SK-N-SH (cell line): ENCODE measurements around the gene SSBP2. TPM values are rescaled to one million over a fixed set of nuclear protein-coding genes. Genes with fewer than 3 reads are reported as not detected.

Experiments
- CTCF ChIA-PET: fragments of 300-600, 350-600 bp; formaldehyde crosslinking; extraction: SDS; loops from one replicate; lab custom pipeline; 2021; lab: Yijun Ruan, JAX
- POLR2A ChIA-PET: fragments of 350-600 bp; sonication (Branson Sonifier 250); formaldehyde crosslinking; extraction: SDS; loops from one replicate; lab custom pipeline; 2020; ENCODE audit warnings: antibody characterized with exemption, inconsistent platforms; lab: Yijun Ruan, JAX
- DNase-seq: peaks from one replicate; pipeline ENCODE4 v3.0.0; 2012
- H2AFZ ChIP-seq: fragments of 200-600 bp; sonication (generic); 2 replicates; pipeline ENCODE4 v1.8.1; 2016; ENCODE audit warnings: antibody characterized with exemption, mild to moderate bottlenecking, low read depth
- H3F3A ChIP-seq: fragments of 200-600 bp; sonication (generic); replicated peaks from 2 replicates; pipeline ENCODE3; 2016; ENCODE audit warnings: antibody characterized with exemption, mild to moderate bottlenecking; ENCODE audit not compliant: insufficient read depth
- H3K27ac ChIP-seq, 2 experiments: fragments of 200-500 bp in 1 of 2; fragments of 200-600 bp in 1 of 2; sonication (Bioruptor generic) in 1 of 2; sonication (generic), shearing (Covaris generic) in 1 of 2; 2 replicates each; pipeline versions ENCODE4 v1.5.1 to v1.6.1; 2014 to 2016; ENCODE audit warnings: low read depth in 2 of 2, inconsistent platforms in 1 of 2, low read length in 1 of 2, mild to moderate bottlenecking in 1 of 2, mixed read lengths in 1 of 2
- H3K27me3 ChIP-seq: fragments of 200-600 bp; sonication (generic), shearing (Covaris generic); 2 replicates; pipeline ENCODE4 v1.6.1; 2016; ENCODE audit warnings: mixed run types; ENCODE audit not compliant: insufficient read depth
- H3K36me3 ChIP-seq, 2 experiments: fragments of 200-500 bp in 1 of 2; fragments of 200-600 bp in 1 of 2; sonication (Bioruptor generic) in 1 of 2; sonication (generic) in 1 of 2; replicated peaks in 1 of 2; 2 replicates each; pipeline versions ENCODE3 to v1.5.1; 2014 to 2016; ENCODE audit warnings: low read length in 1 of 2, mild to moderate bottlenecking in 1 of 2; ENCODE audit not compliant: insufficient read depth in 2 of 2, control insufficient read depth in 1 of 2
- H3K4me1 ChIP-seq, 2 experiments: fragments of 200-500 bp in 1 of 2; fragments of 200-600 bp in 1 of 2; sonication (Bioruptor generic) in 1 of 2; sonication (generic), shearing (Covaris generic) in 1 of 2; 2 replicates each; pipeline versions ENCODE4 v1.5.1 to v1.6.1; 2014 to 2016; ENCODE audit warnings: low read depth in 1 of 2, low read length in 1 of 2, mixed run types in 1 of 2; ENCODE audit not compliant: insufficient read depth in 2 of 2, control insufficient read depth in 1 of 2
- H3K4me2 ChIP-seq: fragments of 200-600 bp; sonication (generic), shearing (Covaris generic); 2 replicates; pipeline ENCODE4 v1.6.1; 2017; ENCODE audit warnings: mixed run types
- H3K4me3 ChIP-seq, 2 experiments: fragments of 200-500 bp in 1 of 2; fragments of 200-600 bp in 1 of 2; sonication (Bioruptor generic) in 1 of 2; sonication (generic), shearing (Covaris generic) in 1 of 2; 2 replicates each; pipeline versions ENCODE4 v1.5.1 to v1.8.1; 2014 to 2016; ENCODE audit warnings: low read depth in 2 of 2, inconsistent platforms in 1 of 2, low read length in 1 of 2, mild to moderate bottlenecking in 1 of 2, mixed read lengths in 1 of 2, moderate library complexity in 1 of 2
- H3K79me2 ChIP-seq: fragments of 200-600 bp; sonication (generic); 2 replicates; pipeline ENCODE4 v1.8.1; 2017; ENCODE audit warnings: mild to moderate bottlenecking; ENCODE audit not compliant: insufficient read depth
- H3K9ac ChIP-seq: fragments of 200-600 bp; sonication (generic); 2 replicates; pipeline ENCODE4 v1.6.1; 2017; ENCODE audit warnings: mixed run types
- H3K9me2 ChIP-seq: fragments of 200-600 bp; sonication (generic); 2 replicates; pipeline ENCODE4 v1.6.1; 2017; ENCODE audit warnings: mixed run types
- H3K9me3 ChIP-seq: fragments of 200-600 bp; sonication (generic); 2 replicates; pipeline ENCODE4 v1.6.1; 2017; ENCODE audit warnings: mixed run types, mild to moderate bottlenecking, moderate library complexity
- H4K20me1 ChIP-seq: fragments of 200-600 bp; sonication (generic); 2 replicates; pipeline ENCODE4 v1.6.1; 2017; ENCODE audit warnings: mild to moderate bottlenecking, mixed run types; ENCODE audit not compliant: insufficient read depth
- CTCF ChIP-seq: fragments of 200-600 bp; sonication (generic); IDR thresholded peaks from 2 replicates; pipeline ENCODE4 v1.6.1; 2017; ENCODE audit warnings: antibody characterized with exemption, mild to moderate bottlenecking, moderate library complexity
- ELF1 ChIP-seq: IDR thresholded peaks from 2 replicates; pipeline ENCODE4 v1.4.0; 2012
- FOSL2 ChIP-seq: IDR thresholded peaks from 2 replicates; pipeline ENCODE4 v1.4.0; 2012; ENCODE audit warnings: low read depth, mild to moderate bottlenecking, moderate library complexity, borderline replicate concordance
- FOXJ3 ChIP-seq: sonication (generic); formaldehyde crosslinking; IDR thresholded peaks from 2 replicates; pipeline ENCODE4 v1.5.1; 2020; ENCODE audit warnings: mild to moderate bottlenecking, missing genetic modification reagents
- FOXM1 ChIP-seq: IDR thresholded peaks from 2 replicates; pipeline ENCODE4 v1.4.0; 2012; ENCODE audit warnings: low read depth, mild to moderate bottlenecking
- GABPA ChIP-seq: IDR thresholded peaks from 2 replicates; pipeline ENCODE4 v1.4.0; 2012; ENCODE audit warnings: low read depth, mild to moderate bottlenecking
- GATA2 ChIP-seq: sonication (generic); formaldehyde crosslinking; IDR thresholded peaks from 2 replicates; pipeline ENCODE4 v1.5.0; 2020; ENCODE audit warnings: mild to moderate bottlenecking, missing genetic modification reagents
- MEF2A ChIP-seq: IDR thresholded peaks from 2 replicates; pipeline ENCODE4 v1.4.0; 2012; ENCODE audit warnings: low read depth, borderline replicate concordance
- NRF1 ChIP-seq: IDR thresholded peaks from 2 replicates; pipeline ENCODE4 v1.6.1; 2012; ENCODE audit warnings: low read depth, mild to moderate bottlenecking, low read length
- PBX3 ChIP-seq: IDR thresholded peaks from 2 replicates; pipeline ENCODE4; 2012
- POLR2AphosphoS5 ChIP-seq: IDR thresholded peaks from 2 replicates; pipeline ENCODE4 v1.6.1; 2012; ENCODE audit warnings: low read depth, low read length
- REST ChIP-seq: IDR thresholded peaks from 2 replicates; pipeline ENCODE4 v1.6.1; 2012; ENCODE audit warnings: mild to moderate bottlenecking, low read depth, low read length, moderate library complexity
- RFX5 ChIP-seq: IDR thresholded peaks from 2 replicates; pipeline ENCODE4 v1.6.1; 2012; ENCODE audit warnings: mild to moderate bottlenecking, improper control_type of control experiment, low read length
- RXRA ChIP-seq: IDR thresholded peaks from 2 replicates; pipeline ENCODE4 v1.4.0; 2012; ENCODE audit warnings: low read depth, mild to moderate bottlenecking, borderline replicate concordance
- SMC3 ChIP-seq: IDR thresholded peaks from 2 replicates; pipeline ENCODE4 v1.6.1; 2012; ENCODE audit warnings: low read depth, low read length, improper control_type of control experiment
- TAF1 ChIP-seq: IDR thresholded peaks from 2 replicates; pipeline ENCODE4 v1.6.1; 2012; ENCODE audit warnings: low read depth, mild to moderate bottlenecking, low read length, moderate library complexity, borderline replicate concordance
- TCF12 ChIP-seq: IDR thresholded peaks from 2 replicates; pipeline ENCODE4 v1.4.0; 2012
- TEAD4 ChIP-seq: IDR thresholded peaks from 2 replicates; pipeline ENCODE4 v1.4.0; 2012; ENCODE audit warnings: mild to moderate bottlenecking, borderline replicate concordance; ENCODE audit not compliant: insufficient read depth
- YY1 ChIP-seq: IDR thresholded peaks from 2 replicates; pipeline ENCODE4 v1.4.0; 2012; ENCODE audit warnings: low read depth, mild to moderate bottlenecking
- WGBS: methylation state at CpG from one replicate; pipeline ENCODE4 v1.1.6; 2017; ENCODE audit warnings: low lambda C conversion rate; 5-methylcytosine and 5-hydroxymethylcytosine counted together
- polyA plus RNA-seq, 3 experiments: library from polyadenylated mRNA; depleted of rRNA; stranded (reverse); fragments of >200 nt; gene quantifications; 2 replicates each; pipeline ENCODE4 v1.2.3, GENCODE V29; 2012
- TF ChIP-seq, protein P1 (sequence below): IDR thresholded peaks from 2 replicates; pipeline ENCODE4 v1.4.0; 2012; ENCODE audit warnings: low read depth, borderline replicate concordance
- TF ChIP-seq, protein P2 (sequence below): IDR thresholded peaks from 2 replicates; pipeline ENCODE4 v1.4.0; 2012; ENCODE audit warnings: low read depth, borderline replicate concordance
- TF ChIP-seq, protein P3 (sequence below): IDR thresholded peaks from 2 replicates; pipeline ENCODE4 v1.4.0; 2012; ENCODE audit warnings: low read depth

The SSBP2 gene
- polyA plus RNA-seq (2012; rRNA removed): 35.3 and 52.2 TPM in 2 replicates
- 39.7 and 44.1 TPM in 2 replicates for polyA plus RNA-seq (2012; cell fraction: cytosol; rRNA removed)
- 30.8 and 42.2 TPM in 2 replicates for polyA plus RNA-seq (2012; cell fraction: nucleus; rRNA removed)

GRCh38 chr5:81751009-81751835 is at the start of gene SSBP2:
Gene SSBP2, minus strand, starts transcription at chr5:81751097. Its CDS starts 55 bp downstream, at chr5:81751042.
- DNase-seq: peak; percentile 97
- CTCF ChIA-PET: interaction anchor here (0.6 to 4.0 kb wide), 21 partner anchors 9 to 474 kb away, joined by 3 to 56 read pairs (median 4); no protein-coding TSS in a partner anchor
- H3K36me3 ChIP-seq: no peaks in the 10 kb centered on the region
- peaks cover 10 to 15% of the 10 kb centered on the region in 2 experiments; a peak in 3 of 4 replicates for H3K4me1 ChIP-seq
- peaks cover 3% of the 10 kb centered on the region; the same call in 1 of the 2 replicates for H4K20me1 ChIP-seq
- H3K9ac ChIP-seq: peak within 1 kb of the TSS; percentile 77
- no peaks in the 10 kb centered on the region for H3K9me3 ChIP-seq
- H3K4me3 ChIP-seq: peak within 1 kb of the TSS; percentile 73
- peak within 1 kb of the TSS; percentile 82 for H3K4me2 ChIP-seq
- H2AFZ ChIP-seq: peak within 1 kb of the TSS; percentile 83
- WGBS: 2% methylated on average over 38 of the region's 73 CpGs
- H3K9me2 ChIP-seq: no peaks in the 10 kb centered on the region
- POLR2A ChIA-PET: interaction anchor here (0.7 to 2.9 kb wide), 10 partner anchors 28 to 414 kb away, joined by 3 to 97 read pairs (median 5); partner anchors contain the start of gene ATG10
- peak within 1 kb of the TSS; percentile 80 to 95 for H3K27ac ChIP-seq
- H3K27me3 ChIP-seq: no peaks in the 10 kb centered on the region
- no peaks in the 10 kb centered on the region; the same call in none of the 2 replicates for H3K79me2 ChIP-seq
- H3F3A ChIP-seq: peaks cover 4% of the 10 kb centered on the region
- TF ChIP-seq YY1 (peak; percentile 66; the same call in 1 of the 2 replicates), RXRA (peak; percentile 78; the same call in 1 of the 2 replicates), FOSL2 (peak; percentile 33; the same call in 1 of the 2 replicates), PBX3 (peak; percentile 98), MEF2A (peak; percentile 68; the same call in 1 of the 2 replicates), NRF1 (no peak), SMC3 (peak; percentile 61), TCF12 (peak; percentile 86), CTCF (no peak), GATA2 (no peak; the same call in 1 of the 2 replicates), ELF1 (peak; percentile 71), FOXJ3 (CRISPR knock-in tag) (peak; percentile 92), GABPA (no peak), RFX5 (peak; percentile 72), TEAD4 (peak; percentile 77), TAF1 (peak; percentile 91), FOXM1 (peak; percentile 61), POLR2AphosphoS5 (peak; percentile 73; the same call in 1 of the 2 replicates), REST (peak; percentile 80)
- TF ChIP-seq, protein P1, sequence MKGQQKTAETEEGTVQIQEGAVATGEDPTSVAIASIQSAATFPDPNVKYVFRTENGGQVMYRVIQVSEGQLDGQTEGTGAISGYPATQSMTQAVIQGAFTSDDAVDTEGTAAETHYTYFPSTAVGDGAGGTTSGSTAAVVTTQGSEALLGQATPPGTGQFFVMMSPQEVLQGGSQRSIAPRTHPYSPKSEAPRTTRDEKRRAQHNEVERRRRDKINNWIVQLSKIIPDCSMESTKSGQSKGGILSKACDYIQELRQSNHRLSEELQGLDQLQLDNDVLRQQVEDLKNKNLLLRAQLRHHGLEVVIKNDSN: peak; percentile 50; the same call in 1 of the 2 replicates
- TF ChIP-seq, protein P2, sequence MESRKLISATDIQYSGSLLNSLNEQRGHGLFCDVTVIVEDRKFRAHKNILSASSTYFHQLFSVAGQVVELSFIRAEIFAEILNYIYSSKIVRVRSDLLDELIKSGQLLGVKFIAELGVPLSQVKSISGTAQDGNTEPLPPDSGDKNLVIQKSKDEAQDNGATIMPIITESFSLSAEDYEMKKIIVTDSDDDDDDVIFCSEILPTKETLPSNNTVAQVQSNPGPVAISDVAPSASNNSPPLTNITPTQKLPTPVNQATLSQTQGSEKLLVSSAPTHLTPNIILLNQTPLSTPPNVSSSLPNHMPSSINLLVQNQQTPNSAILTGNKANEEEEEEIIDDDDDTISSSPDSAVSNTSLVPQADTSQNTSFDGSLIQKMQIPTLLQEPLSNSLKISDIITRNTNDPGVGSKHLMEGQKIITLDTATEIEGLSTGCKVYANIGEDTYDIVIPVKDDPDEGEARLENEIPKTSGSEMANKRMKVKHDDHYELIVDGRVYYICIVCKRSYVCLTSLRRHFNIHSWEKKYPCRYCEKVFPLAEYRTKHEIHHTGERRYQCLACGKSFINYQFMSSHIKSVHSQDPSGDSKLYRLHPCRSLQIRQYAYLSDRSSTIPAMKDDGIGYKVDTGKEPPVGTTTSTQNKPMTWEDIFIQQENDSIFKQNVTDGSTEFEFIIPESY: peak; percentile 96
- TF ChIP-seq, protein P3, sequence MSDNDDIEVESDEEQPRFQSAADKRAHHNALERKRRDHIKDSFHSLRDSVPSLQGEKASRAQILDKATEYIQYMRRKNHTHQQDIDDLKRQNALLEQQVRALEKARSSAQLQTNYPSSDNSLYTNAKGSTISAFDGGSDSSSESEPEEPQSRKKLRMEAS: peak; percentile 64
